SK-N-DZ (cell line): ENCODE data around the gene KDM5A.

Source experiments
- DNase-seq: peaks from one replicate; pipeline ENCODE4 v3.0.0-alpha.2; 2015; ENCODE audit warnings: low spot score

Gene KDM5A

DNA sequence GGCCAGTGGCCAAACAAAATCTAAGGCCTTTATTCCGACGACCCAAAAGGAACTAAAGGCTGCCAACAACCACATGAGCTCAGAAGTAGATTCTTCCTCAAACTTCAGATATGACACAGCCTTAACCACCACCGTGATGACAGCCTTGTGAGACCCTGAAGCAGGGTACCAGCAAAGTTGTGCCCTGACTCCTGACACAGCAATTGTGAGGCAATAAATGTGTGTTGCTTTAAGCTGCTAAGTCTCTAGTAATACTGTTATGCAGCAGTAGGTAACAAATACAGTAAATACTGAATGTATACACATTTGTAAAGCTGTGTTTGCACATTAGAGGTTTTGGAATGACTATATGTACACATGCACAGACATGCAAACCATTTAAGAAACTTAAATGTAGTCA lies 115.7 kb downstream of the KDM5A start:
- no peak for DNase-seq

DNA sequence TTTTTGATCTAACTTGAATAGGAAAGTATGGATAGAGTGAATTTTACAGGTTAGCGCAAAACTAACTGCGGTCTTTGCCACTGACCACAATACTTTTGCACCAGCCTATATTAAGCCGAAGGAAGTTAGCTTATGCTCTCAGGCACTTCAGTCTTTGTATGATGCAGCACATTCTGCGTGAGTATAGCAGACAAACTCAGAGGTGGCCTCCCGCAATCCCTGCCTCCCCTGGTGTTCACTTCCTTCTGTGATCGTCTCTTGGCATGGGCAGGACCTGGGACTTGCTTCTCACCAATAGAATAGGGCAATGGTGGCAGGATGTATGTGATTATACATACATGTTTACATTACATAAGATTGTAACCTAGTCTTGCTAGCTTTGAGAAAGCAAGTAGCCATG lies 116.2 kb downstream of the KDM5A start:
- no peak for DNase-seq

DNA sequence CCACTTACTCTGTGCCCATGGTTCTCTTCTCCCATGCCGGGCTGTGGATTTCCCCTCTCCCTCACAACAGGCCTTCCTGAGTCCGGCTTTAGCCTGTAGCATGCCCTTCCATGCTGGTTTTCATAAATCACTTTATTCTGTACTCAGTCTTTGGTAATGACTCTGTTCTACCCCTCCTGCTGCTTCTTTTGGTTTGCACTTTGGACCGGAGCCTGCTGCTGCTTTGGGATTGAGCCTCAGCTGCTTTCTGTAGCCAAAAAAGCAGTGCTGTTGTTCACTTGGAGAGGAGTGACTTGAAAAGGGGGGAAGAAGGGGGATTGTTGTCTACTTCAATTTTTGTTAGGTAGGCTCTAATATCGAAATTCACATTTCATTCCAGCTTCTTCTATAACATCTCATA lies 118.0 kb downstream of the KDM5A start:
- DNase-seq: no peak

DNA sequence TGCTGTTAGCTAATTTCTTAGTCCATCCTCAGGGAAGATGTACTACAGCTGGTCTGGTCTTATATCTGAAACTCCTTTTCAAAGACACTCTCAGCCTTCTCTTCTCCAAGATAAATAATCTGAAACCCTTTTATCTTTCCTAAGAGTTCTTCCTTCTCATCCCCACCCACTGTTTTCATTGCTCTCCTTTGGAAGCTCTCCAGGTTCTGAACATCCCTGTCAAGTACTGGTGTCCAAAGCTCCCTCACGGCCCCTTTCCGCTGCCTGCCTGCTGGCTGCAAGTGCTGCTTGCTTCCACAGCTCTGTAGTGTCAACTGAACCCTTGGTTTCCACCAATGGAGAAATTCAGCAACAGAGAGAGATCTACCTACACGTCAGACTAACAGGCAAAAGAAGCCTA lies 119.9 kb downstream of the KDM5A start:
- DNase-seq: no peak

DNA sequence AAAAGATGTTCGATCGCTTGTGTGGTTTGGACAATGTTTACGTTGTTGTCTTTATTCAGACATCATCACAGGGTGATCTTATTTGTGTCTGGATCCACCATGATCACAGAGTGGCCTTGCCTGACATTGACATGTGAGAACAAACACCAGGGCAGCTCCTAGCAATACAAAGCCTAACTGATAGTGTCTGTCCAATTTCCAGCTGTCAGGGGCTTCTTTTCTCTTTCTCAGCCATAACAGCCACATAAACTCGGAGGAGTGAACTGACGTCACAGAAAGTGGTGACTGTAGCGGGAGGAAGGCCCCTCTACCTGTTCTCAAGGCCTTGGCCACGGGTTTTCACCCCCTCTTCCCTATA lies 120.7 kb downstream of the KDM5A start:
- peak; percentile 76 for DNase-seq

DNA sequence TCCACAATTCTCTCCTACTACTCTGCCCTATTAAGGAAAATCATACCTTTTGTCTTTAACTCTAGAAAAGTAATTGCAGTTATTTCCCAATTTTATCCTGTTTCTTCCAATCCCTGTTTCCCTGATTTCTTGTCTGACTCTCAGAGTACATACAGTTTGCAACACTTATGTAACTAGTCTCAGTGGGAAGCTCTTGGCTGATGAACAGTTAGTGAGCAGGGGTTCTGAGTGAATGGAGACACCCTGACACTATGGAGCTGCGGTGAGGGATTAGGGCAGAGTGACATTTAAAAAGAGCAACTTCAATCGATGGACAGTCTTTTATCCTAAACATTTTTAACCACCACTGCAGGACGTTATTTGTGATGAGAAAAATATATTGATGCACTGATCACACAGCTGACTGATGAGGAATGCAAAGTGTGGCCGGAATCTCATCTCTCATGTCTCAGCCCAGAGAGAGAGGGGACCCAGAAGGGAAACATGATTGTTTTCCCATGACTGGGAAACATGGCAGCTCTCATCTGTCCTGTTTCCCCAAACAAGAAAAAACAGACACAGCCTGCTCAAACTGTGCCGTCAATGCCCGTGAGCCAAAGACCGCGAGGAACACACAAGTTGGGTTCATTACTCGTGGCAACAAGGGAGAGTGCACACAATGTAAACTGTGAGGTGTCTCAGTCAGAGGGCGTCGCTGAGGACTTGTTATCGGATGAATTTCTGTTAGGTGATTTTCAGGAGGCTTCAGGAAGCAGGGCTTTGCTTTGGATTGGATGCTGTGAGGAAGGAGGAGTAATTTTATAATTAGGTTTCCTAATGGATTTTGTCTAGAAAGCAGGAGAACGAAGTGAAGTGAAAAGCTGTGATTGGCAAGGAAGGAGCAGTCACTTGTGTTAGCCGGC lies 121.3 kb downstream of the KDM5A start:
- DNase-seq: peak; percentile 66

DNA sequence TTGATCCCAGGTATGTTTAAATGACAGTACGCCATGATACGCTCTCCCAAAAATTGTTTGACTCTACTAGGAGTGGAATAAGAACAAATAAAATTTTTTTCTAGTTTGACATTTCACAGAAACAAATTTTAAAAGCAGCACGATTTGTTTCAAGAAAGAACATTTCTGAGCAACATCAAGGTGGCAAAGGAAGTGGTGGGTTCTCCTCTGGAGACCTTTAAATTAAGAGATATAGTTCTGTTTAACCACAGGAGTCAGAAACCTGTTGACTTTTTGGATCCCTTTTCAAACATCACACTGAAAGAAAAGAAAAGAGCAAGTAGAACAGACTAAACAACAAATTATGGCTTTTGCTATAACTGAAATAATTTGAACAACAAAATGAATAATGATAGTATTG lies 124.0 kb downstream of the KDM5A start:
- no peak for DNase-seq

DNA sequence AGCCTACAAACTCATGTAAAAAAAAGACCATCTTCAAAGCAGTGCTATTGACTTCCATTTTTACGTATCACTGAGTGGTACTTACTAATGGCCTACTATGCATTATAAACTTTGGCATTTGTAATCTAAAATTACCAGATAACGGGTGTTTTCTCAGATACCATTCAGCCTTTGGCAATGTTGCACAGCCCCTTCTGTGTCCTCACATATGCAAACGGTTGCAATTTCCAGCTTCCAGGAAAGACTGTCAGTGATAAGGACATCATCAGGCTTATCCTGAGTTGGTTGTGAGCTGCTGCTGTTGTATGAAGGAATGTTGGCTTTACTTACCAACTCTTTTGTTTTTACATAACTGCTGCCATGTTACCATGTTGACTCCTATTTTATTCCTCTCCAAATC lies 124.9 kb downstream of the KDM5A start:
- no peak for DNase-seq

DNA sequence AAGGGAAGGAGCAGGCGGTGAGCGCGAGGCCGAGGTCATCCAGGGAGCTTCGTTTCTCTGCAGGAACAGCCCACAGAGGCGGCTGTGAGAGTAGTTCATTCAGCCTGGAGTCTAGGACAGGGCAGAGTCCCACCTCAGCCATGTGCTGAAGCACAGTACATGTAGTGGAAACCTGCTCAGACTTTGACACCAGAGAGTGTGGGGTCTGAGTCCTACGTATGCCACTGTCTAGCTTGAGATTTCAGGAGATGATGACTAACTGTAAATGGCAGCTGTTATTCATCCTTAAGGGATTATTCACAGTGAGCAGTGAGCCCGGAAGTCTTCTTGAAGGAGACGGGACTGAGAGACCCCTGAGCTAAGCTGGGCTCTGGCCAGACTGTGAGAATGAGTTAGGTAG lies 125.5 kb downstream of the KDM5A start:
- DNase-seq: no peak

DNA sequence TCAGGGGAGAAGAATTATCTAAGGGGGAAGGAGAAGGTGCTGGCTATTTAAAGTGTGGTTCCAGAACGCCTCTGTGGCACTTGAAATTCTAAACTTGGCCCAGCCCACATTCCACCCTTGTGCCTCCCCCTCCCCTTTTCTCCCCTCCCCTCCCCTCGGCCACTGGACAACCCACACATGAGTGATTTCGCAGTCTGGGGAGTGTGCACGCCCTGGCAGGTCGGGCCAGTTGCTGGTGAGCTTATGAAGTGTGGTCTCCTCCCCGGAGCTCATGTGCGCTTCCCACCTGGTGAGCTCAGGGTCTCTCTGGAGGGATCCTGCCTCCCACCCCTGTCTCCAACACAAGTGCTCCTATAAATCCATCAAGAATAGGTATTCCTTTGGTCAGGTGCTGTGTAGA lies 126.3 kb downstream of the KDM5A start, which contains the start of gene SLC6A13:
Gene SLC6A13, minus strand, starts transcription at position 20 of the 400 bp plus-strand sequence. CDS start 2,784 bp downstream, outside the sequence.
- no peak for DNase-seq

DNA sequence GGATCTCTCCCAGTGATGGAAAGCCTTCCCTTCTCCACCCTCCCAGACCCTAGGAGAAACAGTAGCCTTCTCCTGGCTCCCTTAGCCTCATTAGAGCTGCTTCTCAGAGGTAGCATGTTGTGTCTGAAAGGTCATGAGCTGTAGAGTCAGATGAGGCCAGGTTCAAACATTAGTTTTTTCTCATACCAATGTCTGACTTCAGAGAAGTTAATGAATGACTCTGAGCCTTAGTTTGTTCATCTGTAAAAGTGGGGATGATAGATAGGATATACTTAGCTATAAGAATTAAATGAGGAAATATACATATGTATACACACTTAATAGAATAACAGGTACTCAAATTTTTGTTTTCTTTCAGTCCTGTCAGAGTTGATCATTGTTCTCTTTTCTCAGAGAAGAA lies 127.0 kb downstream of the KDM5A start:
- DNase-seq: no peak

DNA sequence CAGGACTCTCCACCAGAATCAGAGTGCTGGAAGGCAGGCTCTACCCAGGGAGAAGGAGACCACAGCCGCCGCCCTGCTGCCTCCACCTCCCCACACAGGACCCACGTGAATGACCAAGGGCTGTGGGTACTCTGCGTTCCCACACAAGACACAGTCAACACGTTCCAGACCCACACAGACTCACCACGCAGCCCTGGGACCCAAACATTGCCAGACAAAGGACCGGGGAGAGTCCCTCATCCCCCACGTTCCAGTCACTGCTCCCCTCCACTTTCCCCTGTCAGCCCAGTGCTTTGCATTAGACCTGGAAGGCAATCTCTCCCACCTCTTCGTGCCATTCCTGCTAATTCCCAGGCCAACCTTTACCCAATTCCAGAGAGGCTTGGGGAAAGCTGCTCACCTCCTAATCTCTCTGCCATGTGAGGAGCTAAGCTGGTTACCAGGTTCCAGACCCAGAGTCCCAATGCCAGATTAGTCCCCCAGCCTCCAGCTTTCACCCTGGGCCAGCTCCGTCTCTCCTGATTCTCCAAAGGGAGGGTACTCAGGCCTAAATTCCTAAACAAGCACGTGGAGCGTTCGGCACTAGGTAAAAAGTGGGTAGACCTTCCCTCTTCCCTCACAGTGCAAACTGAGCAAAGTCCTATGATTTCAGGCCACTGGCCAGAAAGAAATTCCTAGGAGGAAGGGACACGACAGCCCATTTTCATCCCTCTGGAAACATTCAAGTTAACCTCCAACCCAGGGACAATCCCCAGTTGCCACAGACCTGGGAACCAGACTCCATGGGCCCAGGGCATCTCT lies 131.4 kb downstream of the KDM5A start:
- no peak for DNase-seq

DNA sequence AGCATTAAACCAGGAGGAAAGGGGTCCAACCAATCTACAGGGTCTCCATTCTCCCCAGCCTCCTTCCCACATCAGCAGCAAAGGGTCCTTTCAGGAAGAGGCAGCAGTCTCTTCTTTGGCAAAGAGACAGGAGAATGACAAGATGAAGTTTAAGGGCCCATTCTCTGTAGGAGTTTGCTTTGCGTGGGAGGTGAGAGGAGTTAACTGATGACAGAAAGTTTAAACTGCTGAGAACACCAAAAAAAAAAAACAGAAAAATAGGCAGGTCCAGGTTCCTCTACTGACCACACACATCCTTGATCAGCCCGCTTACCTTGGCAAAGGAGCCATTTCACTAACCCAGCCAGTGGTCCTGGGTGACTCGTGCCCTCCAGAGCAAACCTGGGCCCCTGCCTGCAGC lies 132.2 kb downstream of the KDM5A start:
- no peak for DNase-seq

DNA sequence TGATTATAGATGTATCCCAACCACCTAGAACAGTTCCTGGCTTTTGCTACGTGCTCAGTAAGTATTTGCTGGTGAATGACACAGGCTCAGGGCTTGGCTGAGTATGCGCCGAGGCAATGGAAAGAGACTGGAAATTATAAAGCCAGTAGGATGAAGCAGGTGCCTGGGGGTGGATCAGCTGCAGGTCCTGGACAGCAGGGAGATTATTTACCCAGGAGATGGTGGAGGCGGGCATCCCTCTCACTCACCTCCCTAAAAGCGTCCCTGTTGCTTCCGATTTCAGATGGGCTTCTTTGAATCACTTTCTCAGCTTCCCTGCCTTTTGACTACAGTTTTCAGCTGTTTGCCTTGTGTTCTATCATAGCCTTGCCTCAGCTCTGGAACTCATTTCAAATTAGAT lies 132.9 kb downstream of the KDM5A start:
- DNase-seq: no peak

DNA sequence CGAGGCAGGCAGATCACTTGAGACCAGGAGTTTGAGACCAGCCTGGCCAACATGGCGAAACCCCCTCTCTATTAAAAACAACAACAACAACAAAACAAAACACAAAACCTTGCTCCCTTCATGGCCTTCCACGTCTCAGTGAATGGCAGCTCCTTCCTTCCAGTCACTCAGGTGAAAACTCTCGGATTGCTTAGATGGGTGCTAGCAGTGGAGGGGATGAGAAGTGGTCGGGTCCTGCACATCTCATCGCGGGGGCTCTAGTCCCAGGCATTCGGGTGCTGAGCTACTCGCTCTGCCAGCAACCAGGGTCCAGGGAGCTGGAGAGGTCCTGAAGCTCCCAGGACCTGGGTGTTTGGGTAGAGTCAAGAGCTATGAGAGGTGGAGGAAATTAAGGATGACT lies 134.2 kb downstream of the KDM5A start:
- no peak for DNase-seq

DNA sequence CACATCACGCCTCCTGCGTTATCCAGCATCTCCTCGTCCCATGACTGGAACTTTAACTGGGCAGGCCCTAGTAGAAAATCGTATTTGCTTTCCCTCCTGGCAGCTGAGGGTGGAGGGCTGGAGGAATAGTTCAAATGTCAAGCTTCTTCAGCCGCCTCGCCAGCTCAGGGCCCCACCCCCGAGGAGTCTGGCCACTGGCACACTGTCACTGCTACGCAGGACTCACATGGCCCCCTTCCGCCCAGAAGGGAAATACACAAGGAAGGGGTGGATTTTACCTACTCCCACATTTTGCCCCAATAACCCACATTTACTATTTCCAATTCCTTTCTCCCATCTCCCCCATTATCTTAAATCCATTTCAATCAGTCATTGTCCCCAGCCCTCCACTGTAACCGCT lies 135.1 kb downstream of the KDM5A start:
- peak; percentile 33 for DNase-seq

DNA sequence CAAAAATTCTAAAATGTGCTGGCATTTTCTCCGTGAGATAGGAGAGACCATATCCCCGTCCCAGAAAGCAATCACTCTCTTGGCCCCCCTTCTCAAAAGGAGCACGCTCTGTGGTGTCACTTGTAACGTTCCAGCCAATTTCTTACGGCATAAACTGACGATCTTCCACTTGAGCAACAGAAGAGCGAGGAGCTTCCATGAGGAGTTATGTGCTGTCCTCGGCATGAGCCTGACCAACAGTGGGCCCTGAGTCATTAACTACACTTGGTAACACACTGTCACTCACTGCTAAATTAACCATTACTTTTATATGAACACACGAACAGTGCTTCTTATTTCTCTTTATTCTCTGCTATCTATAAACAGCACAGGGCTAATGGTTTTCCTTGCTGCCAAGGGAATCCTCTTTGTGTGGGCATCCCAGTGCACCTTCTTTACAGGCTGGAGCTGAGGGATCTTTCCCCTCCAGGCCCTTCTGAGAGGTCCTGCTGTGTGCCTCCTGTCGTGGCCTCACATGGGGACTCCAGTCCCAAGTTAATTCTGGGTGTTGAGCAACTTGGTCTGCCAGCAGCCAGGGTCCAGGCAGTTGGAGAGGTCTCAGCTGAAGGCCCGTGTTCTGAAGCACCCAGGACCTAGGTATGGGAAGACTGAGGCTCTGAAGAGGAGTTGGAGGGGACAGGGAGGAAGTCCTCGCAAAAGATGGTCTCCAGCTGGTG lies 135.8 kb downstream of the KDM5A start:
- DNase-seq: no peak

DNA sequence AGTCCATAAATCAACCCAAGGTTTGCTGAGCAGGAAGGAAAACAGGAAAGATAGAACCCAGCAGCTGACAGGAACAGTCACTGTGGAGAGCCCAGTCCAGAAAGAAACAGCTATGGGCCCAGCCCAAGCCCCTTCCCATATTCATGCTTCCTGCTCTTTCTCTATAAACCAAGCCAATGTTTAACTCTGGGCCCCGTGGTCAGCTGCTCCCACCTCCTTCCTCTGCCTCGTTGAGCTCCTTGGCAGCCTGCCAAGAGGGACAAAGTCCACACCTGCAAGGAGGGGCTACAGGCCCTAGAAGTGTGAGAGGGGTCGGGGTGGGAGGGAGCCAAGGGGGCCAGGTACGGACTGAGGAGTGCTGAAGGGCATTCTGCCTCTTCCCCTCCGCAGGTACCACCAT lies 136.5 kb downstream of the KDM5A start:
- no peak for DNase-seq

DNA sequence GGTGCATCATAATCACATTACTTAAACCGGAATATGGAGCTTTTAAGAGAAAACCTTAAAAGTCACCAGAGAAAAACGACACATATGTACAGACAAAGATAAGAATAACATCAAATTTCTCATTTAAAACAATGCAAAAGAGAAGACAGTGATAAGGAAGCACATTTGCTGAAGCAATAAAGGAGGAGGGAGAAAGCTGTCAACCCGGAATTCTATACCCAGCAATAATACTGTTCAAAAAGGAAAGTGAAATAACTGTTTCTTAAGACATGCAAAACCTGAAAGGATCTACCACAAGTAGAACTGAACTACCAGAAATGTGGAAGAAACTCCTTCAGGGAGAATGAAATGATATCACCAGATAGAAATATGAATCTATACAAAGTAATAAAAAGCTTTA lies 141.8 kb downstream of the KDM5A start:
- no peak for DNase-seq

DNA sequence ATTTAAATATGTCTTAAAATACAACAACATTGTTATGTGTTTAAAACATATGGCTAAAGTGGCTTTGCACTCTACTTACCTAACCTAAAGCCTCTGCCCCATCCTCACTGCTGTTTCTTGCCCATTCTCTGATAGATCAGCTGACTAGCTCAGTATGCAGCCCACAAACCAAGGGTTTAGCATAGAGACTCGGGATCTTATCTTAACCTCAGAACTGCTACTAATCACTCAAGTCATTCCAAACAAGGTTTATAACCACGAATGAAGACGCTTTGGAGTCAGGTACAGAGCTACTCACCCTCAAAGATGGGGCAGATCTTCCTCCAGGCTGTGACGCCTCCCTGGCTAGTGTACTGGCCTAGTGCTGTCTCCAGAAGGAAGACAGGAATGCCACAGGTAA lies 145.7 kb downstream of the KDM5A start:
- no peak for DNase-seq

DNA sequence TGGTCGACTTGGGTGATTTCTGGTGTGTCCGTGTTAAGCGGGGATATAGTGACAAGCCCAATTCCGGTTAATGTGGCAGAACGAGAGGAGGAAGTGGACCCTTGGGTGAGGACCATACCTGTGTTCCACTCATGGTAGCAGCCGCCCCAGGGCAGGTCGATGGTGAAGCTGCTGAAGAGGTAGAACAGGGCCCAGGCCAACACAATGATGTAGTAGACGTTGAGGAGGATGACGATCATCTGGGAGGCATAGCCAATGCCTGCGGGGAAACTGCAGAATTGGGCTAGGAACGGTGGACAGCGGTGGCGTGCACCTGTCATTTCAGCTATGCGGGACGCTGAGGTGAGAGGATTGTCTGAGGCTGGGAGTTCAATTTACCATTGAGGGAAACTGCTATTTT lies 146.6 kb downstream of the KDM5A start:
- DNase-seq: no peak

DNA sequence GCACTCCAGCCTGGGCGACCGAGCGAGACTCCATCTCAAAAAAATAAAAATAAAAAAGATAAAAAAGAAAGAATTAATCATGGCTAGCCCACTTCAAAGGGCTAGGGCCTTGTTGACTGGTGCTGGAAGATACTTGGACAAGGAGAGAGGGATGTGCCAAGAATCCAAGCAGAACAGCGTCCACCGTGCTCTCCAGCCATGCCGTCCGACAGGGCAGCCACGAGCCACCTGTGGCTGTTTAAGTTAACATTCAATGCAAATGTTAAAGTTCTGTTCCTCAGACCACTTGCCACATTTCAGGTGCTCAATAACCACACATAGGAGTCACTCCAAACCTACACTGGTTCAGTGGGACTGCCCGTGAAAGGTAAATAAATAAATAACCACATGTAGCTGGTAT lies 147.9 kb downstream of the KDM5A start:
- DNase-seq: no peak
